GM18870 (cell line): ENCODE results near the gene EBF3.

Experiments used
- ATAC-seq: cut with Tn5 transposase; IDR thresholded peaks from one replicate; pipeline ENCODE4 v1.9.1; 2021; ENCODE audit warnings: moderate library complexity; ENCODE audit not compliant: unreplicated experiment

The EBF3 gene

DNA sequence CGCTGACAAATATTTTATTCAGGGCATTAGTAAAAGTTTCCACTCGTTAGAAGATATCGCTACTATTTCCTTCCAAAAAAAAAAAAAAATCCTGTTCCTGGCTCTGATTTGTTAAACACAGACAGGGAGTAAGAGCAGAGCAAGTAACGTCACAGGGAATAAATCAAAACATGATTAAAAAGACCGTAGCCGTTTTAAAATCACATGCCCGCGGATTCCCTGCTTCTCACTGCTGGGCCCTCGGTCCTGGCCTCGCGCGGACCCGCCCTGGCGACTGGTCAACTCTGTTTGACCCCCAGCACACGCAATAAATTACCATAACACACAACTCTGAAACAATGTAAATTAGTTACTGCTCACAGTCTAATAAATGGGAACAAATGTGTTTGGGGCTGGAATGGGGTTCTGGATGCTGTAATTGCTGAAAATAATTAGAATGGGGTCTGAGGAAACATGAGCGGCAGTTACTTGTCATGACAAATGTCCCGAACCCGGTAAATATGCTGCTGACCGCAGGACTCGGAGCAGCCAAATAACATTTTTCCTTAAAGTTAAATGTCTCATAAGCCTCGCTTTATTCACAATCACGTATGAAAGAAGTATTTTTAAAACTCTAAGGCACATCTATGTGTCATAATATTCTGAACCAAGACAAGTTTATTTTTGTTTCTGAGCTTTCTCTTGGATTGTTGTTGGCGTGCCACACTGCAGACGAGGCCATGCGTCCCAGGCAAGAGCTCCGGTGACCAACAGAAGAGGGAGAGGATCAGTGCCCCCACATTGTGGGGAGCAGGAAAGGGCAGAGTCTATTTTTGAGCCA, 17.9 kb downstream of the EBF3 start:
- no peak for ATAC-seq

- ATAC-seq = no peak
Observed at GRCh38 chr10:129945526-129945925, 18.5 kb downstream of the EBF3 start.

DNA sequence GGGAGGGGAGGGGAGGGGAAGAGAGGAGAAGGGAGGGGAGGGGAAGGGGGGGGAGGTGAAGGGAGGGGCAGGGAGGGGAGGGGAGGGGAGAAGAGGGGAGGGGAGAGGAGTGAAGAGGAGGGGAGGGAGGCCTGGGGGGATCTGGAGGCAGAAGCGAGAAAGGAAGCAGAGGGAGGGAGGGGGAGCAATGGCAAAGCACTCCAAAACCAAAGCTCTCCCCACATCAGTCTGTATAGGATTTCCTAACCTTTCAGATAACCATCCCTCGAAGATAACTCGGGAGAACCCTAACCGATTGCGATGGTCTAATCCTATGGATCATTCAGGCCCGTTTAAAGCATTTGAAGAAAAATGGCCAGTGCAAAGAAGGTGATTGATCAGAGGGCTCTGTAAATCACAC, 19.0 kb downstream of the EBF3 start:
- ATAC-seq = no peak

GRCh38 chr10:129944456-129944855, 19.6 kb downstream of the EBF3 start:
- no peak for ATAC-seq

GRCh38 chr10:129942936-129943715, 20.9 kb downstream of the EBF3 start:
- ATAC-seq = no peak

DNA sequence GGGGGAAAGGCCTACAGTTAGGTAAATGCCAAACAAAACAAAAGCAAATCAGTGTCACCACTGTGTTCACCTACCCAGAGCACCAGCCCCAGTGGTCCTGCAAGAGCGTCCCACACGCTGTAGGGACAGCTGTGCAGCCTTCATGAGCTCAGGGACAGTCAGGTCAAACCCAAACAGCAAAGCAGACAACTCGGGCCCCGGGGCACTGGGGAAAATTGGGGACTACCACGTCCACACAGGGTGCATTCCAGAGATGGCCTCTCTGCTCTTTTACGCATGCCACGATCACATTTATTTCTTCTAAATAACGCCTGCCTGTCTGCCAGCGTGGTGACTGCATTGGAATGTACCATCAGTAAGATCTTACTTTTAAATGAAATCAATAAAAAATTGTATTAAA, 21.7 kb downstream of the EBF3 start:
- no peak for ATAC-seq

GRCh38 chr10:129942019-129942277, 22.1 kb downstream of the EBF3 start:
- ATAC-seq = no peak

GRCh38 chr10:129941199-129942018, 22.7 kb downstream of the EBF3 start:
- ATAC-seq = no peak

- no peak for ATAC-seq
Observed at GRCh38 chr10:129940617-129941198, 23.4 kb downstream of the EBF3 start.

- ATAC-seq = no peak
Observed at GRCh38 chr10:129939416-129940275, 24.4 kb downstream of the EBF3 start.

- no peak for ATAC-seq
Observed at GRCh38 chr10:129938460-129938859, 25.6 kb downstream of the EBF3 start.

DNA sequence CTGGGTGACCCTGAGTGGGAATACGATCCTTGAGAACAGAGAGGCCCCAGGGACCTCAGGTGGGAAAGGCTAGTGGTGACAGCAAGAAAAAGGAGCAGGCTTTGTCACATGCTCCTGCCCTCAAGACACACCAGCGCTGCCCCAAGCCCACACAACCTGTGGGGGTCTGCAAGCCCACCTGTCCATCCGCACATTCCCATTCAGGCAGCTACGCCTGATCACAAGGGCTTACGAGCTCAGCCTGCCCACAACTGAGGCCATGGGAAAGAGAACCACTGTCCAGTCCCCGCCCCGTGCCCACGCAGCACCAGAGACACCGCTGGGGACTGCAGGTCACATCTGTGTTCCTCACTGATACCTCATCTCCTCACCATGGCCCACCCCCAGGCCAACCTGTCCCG, 26.7 kb downstream of the EBF3 start:
- ATAC-seq = no peak

DNA sequence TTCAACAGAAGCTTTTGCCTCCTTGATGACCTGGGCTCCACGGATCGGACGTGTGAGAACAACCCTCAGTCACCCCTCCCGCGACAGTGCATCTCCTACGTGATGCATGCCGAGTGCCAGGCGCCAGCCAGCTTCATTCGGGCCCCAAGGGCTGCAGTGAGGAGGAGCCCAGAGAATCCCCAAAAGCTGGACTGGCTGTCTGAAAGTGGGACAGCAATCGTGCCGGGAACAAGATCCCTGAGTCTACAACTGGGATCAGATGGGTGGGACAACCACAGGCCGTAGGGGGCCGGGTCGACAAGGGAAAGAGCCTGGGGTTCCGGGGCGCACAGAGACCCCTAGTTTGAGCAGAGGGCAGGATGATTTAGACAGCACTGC, 27.2 kb downstream of the EBF3 start:
- ATAC-seq = no peak

DNA sequence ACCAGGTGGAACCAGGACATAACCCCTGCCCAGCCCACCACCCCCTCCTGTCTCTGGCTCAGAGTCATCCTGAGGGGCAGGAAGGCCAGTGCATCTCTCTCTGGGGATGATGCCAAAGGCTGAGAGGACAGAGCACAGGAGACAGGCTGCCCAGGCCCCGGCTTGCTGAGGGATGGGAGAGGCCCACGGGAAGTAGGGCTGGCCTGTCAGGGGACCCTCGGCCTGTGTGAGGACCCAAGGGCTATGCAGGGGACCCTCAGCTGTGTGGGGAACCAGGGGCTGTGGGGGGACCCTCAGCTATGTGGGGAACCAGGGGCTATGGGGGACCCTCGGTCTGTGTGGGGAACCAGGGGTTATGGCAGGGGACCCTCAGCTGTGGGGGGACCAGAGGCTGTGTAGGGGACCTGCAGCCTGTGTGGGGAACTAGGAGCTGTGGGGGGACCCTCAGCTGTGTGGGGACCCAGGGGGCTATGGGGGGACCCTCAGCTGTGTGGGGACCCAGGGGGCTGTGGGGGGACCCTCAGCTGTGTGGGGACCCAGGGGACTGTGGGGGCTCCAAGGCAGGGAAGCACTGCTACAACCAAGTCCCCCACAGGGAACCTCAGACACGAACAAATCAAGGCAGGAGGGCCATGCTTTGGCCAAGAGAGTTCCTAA, 27.7 kb downstream of the EBF3 start:
- ATAC-seq = no peak

GRCh38 chr10:129935867-129936152, 28.3 kb downstream of the EBF3 start:
- ATAC-seq = no peak

GRCh38 chr10:129935102-129935866, 28.8 kb downstream of the EBF3 start:
- ATAC-seq = no peak

DNA sequence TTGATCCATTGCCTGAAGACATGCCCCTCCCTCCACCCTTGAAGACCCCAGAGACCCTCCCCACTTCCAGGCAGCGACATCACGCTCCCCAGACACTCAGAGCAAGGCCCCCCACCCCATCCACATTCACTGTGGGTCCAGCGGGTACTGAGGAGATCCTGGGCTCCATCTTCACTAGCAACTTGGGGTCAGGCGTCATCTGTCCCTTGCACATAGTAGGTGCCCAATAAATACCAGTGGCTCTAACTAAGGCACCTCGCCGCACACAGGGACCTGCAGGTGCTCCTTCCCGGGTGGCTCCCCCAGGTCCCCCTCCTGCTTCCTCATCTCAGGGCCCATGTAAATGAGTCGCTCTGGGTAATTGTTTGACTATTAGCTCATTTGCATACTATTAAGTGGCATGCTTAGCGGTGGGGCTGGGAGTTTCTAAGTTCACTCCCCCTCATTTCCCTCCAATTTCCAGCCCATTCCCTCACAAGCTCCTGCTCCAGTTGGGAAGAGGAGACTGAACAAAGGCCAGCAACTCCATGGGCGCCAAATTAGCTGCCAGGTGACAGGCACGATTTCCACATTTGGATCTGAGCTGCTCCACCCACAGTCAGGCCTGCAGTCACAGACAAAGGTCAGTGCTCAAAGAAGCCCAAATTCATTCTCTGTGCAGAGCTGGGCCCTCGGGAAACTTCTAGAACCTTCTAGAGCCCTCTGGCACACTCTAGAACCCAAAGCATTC, 29.7 kb downstream of the EBF3 start:
- ATAC-seq = no peak

DNA sequence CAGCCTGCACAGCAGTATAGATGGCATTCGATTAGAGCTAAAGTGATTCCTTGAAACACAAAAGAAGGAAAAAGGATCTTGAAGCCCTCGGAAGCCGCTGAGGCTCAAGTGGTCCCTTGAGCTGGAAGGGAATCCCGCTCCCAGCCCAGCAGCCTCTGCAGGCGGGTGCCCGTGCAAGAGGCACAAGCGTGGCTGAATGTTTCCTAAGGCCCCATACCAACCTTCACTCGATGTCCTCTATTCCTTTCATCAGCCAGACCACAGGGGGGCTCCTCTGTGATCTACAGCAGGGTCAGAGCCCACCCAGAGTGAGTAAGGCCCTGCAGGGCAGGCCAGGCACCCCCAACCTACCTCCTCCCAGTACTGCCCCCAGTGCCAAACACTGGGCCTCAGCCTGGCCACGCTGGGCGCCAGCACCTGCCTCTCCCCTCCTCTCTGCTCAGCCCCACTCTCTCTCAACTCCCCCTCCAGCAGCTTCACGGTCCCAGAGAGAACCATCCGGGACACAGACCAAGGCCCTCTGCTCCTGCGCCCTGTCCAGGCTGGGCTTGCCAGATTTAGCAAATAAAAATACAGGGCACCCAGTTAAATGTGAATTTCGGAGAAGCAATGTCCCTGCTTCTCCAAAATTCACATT, 30.5 kb downstream of the EBF3 start:
- no peak for ATAC-seq
